ENCODE data around the gene LHX6.

Gene LHX6

GRCh38 chr9:122201641-122202040, 27.1 kb downstream of the LHX6 start:
- Mint-ChIP-seq H3K27ac (no peak overlapping the region), H3K27me3 (peaks cover 3% of the 10 kb centered on the region), H3K9me3 (no peaks in the 10 kb centered on the region), H3K4me3 (no peak overlapping the region), H3K4me1 (ENCODE audit: low read depth) (no peaks in the 10 kb centered on the region), H3K36me3 (ENCODE audit: low read depth) (no peaks in the 10 kb centered on the region)
- intact Hi-C loops (cut with micrococcal nuclease) = no loop called here

GRCh38 chr9:122200960-122201595, 27.7 kb downstream of the LHX6 start:
- no peaks in the 10 kb centered on the region for H3K36me3 Mint-ChIP-seq (ENCODE audit: low read depth)
- H3K27ac Mint-ChIP-seq = no peak overlapping the region
- H3K4me1 Mint-ChIP-seq (ENCODE audit: low read depth) = no peaks in the 10 kb centered on the region
- peaks cover 3% of the 10 kb centered on the region for H3K27me3 Mint-ChIP-seq
- no peaks in the 10 kb centered on the region for H3K9me3 Mint-ChIP-seq
- no peak overlapping the region for H3K4me3 Mint-ChIP-seq
- intact Hi-C loops (cut with micrococcal nuclease) = no loop called here

- no peak overlapping the region for H3K4me3 Mint-ChIP-seq
- H3K36me3 Mint-ChIP-seq (ENCODE audit: low read depth) = no peaks in the 10 kb centered on the region
- H3K27me3 Mint-ChIP-seq = peaks cover 3% of the 10 kb centered on the region
- H3K9me3 Mint-ChIP-seq = no peaks in the 10 kb centered on the region
- no peaks in the 10 kb centered on the region for H3K4me1 Mint-ChIP-seq (ENCODE audit: low read depth)
- no peak overlapping the region for H3K27ac Mint-ChIP-seq
- intact Hi-C loops (cut with micrococcal nuclease) = no loop called here
These were observed 30.9 kb downstream of the LHX6 start for GRCh38 chr9:122197882-122198281.

GRCh38 chr9:122197426-122197825, 31.3 kb downstream of the LHX6 start:
- H3K36me3 Mint-ChIP-seq (ENCODE audit: low read depth) = no peaks in the 10 kb centered on the region
- H3K4me3 Mint-ChIP-seq = no peak overlapping the region
- no peak overlapping the region for H3K27ac Mint-ChIP-seq
- intact Hi-C loops (cut with micrococcal nuclease) = no loop called here
- H3K27me3 Mint-ChIP-seq = peaks cover 3% of the 10 kb centered on the region
- no peaks in the 10 kb centered on the region for H3K4me1 Mint-ChIP-seq (ENCODE audit: low read depth)
- no peaks in the 10 kb centered on the region for H3K9me3 Mint-ChIP-seq

- Mint-ChIP-seq H3K27ac (no peak overlapping the region), H3K4me3 (no peak overlapping the region), H3K9me3 (no peaks in the 10 kb centered on the region), H3K27me3 (peaks cover 3% of the 10 kb centered on the region), H3K4me1 (ENCODE audit: low read depth) (no peaks in the 10 kb centered on the region), H3K36me3 (ENCODE audit: low read depth) (no peaks in the 10 kb centered on the region)
- intact Hi-C loops (cut with micrococcal nuclease) = no loop called here
These were observed 32.9 kb downstream of the LHX6 start for GRCh38 chr9:122195875-122196274.

- Mint-ChIP-seq H3K4me1 (ENCODE audit: low read depth) (no peaks in the 10 kb centered on the region), H3K27me3 (peaks cover 3% of the 10 kb centered on the region), H3K4me3 (no peak overlapping the region), H3K27ac (no peak overlapping the region), H3K36me3 (ENCODE audit: low read depth) (no peaks in the 10 kb centered on the region), H3K9me3 (no peaks in the 10 kb centered on the region)
- intact Hi-C loops (cut with micrococcal nuclease) = no loop called here
These were observed 35.1 kb downstream of the LHX6 start for GRCh38 chr9:122193651-122194050.

- H3K4me1 Mint-ChIP-seq (ENCODE audit: low read depth) = no peaks in the 10 kb centered on the region
- no peaks in the 10 kb centered on the region for H3K9me3 Mint-ChIP-seq
- H3K27me3 Mint-ChIP-seq = no peaks in the 10 kb centered on the region
- H3K4me3 Mint-ChIP-seq = no peak overlapping the region
- intact Hi-C loops (cut with micrococcal nuclease) = no loop called here
- no peak overlapping the region for H3K27ac Mint-ChIP-seq
- no peaks in the 10 kb centered on the region for H3K36me3 Mint-ChIP-seq (ENCODE audit: low read depth)
These were observed 35.7 kb downstream of the LHX6 start for GRCh38 chr9:122192914-122193525.

- Mint-ChIP-seq H3K4me3 (no peak overlapping the region), H3K27me3 (no peaks in the 10 kb centered on the region), H3K4me1 (ENCODE audit: low read depth) (no peaks in the 10 kb centered on the region), H3K36me3 (ENCODE audit: low read depth) (no peaks in the 10 kb centered on the region), H3K27ac (no peak overlapping the region), H3K9me3 (no peaks in the 10 kb centered on the region)
- intact Hi-C loops (cut with micrococcal nuclease) = no loop called here
These were observed 36.4 kb downstream of the LHX6 start for GRCh38 chr9:122192261-122192875.

- H3K4me1 Mint-ChIP-seq (ENCODE audit: low read depth) = no peaks in the 10 kb centered on the region
- H3K27me3 Mint-ChIP-seq = no peaks in the 10 kb centered on the region
- H3K36me3 Mint-ChIP-seq (ENCODE audit: low read depth) = no peaks in the 10 kb centered on the region
- no peak overlapping the region for H3K4me3 Mint-ChIP-seq
- intact Hi-C loops (cut with micrococcal nuclease) = no loop called here
- H3K27ac Mint-ChIP-seq = no peak overlapping the region
- no peaks in the 10 kb centered on the region for H3K9me3 Mint-ChIP-seq
These were observed 37.2 kb downstream of the LHX6 start for GRCh38 chr9:122191584-122191983.

- Mint-ChIP-seq H3K36me3 (ENCODE audit: low read depth) (no peaks in the 10 kb centered on the region), H3K27me3 (no peaks in the 10 kb centered on the region), H3K4me1 (ENCODE audit: low read depth) (no peaks in the 10 kb centered on the region), H3K27ac (no peak overlapping the region), H3K4me3 (no peak overlapping the region), H3K9me3 (no peaks in the 10 kb centered on the region)
- intact Hi-C loops (cut with micrococcal nuclease) = no loop called here
These were observed 38.0 kb downstream of the LHX6 start for GRCh38 chr9:122190597-122191381.

GRCh38 chr9:122188369-122188768, 40.4 kb downstream of the LHX6 start:
- Mint-ChIP-seq H3K27me3 (no peaks in the 10 kb centered on the region), H3K9me3 (no peaks in the 10 kb centered on the region), H3K27ac (no peak overlapping the region), H3K36me3 (ENCODE audit: low read depth) (no peaks in the 10 kb centered on the region), H3K4me3 (no peak overlapping the region), H3K4me1 (ENCODE audit: low read depth) (no peaks in the 10 kb centered on the region)
- intact Hi-C loops (cut with micrococcal nuclease) = no loop called here

- Mint-ChIP-seq H3K36me3 (ENCODE audit: low read depth) (no peaks in the 10 kb centered on the region), H3K27ac (no peak overlapping the region), H3K4me3 (no peak overlapping the region), H3K4me1 (ENCODE audit: low read depth) (no peaks in the 10 kb centered on the region), H3K27me3 (no peaks in the 10 kb centered on the region), H3K9me3 (no peaks in the 10 kb centered on the region)
- intact Hi-C loops (cut with micrococcal nuclease) = no loop called here
These were observed 41.8 kb downstream of the LHX6 start for GRCh38 chr9:122186777-122187470.

- Mint-ChIP-seq H3K36me3 (ENCODE audit: low read depth) (no peaks in the 10 kb centered on the region), H3K27ac (no peak overlapping the region), H3K9me3 (no peaks in the 10 kb centered on the region), H3K27me3 (no peaks in the 10 kb centered on the region), H3K4me1 (ENCODE audit: low read depth) (no peaks in the 10 kb centered on the region), H3K4me3 (no peak overlapping the region)
- intact Hi-C loops (cut with micrococcal nuclease) = no loop called here
These were observed 42.5 kb downstream of the LHX6 start for GRCh38 chr9:122186301-122186700.

- no peak overlapping the region for H3K27ac Mint-ChIP-seq
- H3K4me1 Mint-ChIP-seq (ENCODE audit: low read depth) = no peaks in the 10 kb centered on the region
- no peaks in the 10 kb centered on the region for H3K27me3 Mint-ChIP-seq
- H3K9me3 Mint-ChIP-seq = no peaks in the 10 kb centered on the region
- no peak overlapping the region for H3K4me3 Mint-ChIP-seq
- H3K36me3 Mint-ChIP-seq (ENCODE audit: low read depth) = no peaks in the 10 kb centered on the region
- intact Hi-C loops (cut with micrococcal nuclease) = no loop called here
These were observed 44.2 kb downstream of the LHX6 start for GRCh38 chr9:122184551-122184950.
